Liver (tissue), 9 donors: ENCODE results near the gene JAK1. TPM values are rescaled to one million over a fixed set of nuclear protein-coding genes. Genes with fewer than 3 reads are reported as not detected.

ENCODE experiments used
- DNase-seq: peaks from one replicate; pipeline ENCODE4 v3.0.0-alpha.2; 2017; ENCODE audit warnings: low spot score
- H3K27ac ChIP-seq, 2 donors: one replicate each; pipeline ENCODE4 v1.7.0; 2013; ENCODE audit warnings: inconsistent platforms in 2 of 2, low read length in 2 of 2, control low read depth in 1 of 2, low read depth in 1 of 2, mild to moderate bottlenecking in 1 of 2
- H3K27me3 ChIP-seq, 4 donors: one replicate each; pipeline versions ENCODE4 v1.6.1 to v1.7.0; 2013; ENCODE audit warnings: low read length in 3 of 4, inconsistent platforms in 1 of 4, mild to moderate bottlenecking in 1 of 4, moderate library complexity in 1 of 4; ENCODE audit not compliant: control insufficient read depth in 4 of 4, insufficient read depth in 4 of 4
- H3K36me3 ChIP-seq, 4 donors: one replicate each; pipeline versions ENCODE4 v1.6.1 to v1.7.0; 2013; ENCODE audit warnings: low read length in 3 of 4, mild to moderate bottlenecking in 3 of 4, low read depth in 1 of 4, moderate library complexity in 1 of 4; ENCODE audit not compliant: control insufficient read depth in 4 of 4, insufficient read depth in 3 of 4
- H3K4me1 ChIP-seq, 4 donors: one replicate each; pipeline versions ENCODE4 v1.6.1 to v1.7.0; 2013; ENCODE audit warnings: low read length in 3 of 4, mild to moderate bottlenecking in 3 of 4, moderate library complexity in 1 of 4; ENCODE audit not compliant: control insufficient read depth in 4 of 4, insufficient read depth in 4 of 4
- H3K4me3 ChIP-seq, 3 donors: one replicate each; pipeline versions ENCODE4 v1.6.1 to v1.7.0; 2013; ENCODE audit warnings: low read length in 3 of 3, control low read depth in 1 of 3, low read depth in 1 of 3, mild to moderate bottlenecking in 1 of 3
- H3K9ac ChIP-seq, 2 donors: one replicate each; pipeline ENCODE4 v1.7.0; 2013; ENCODE audit warnings: low read length in 2 of 2, mild to moderate bottlenecking in 2 of 2, moderate library complexity in 2 of 2, control low read depth in 1 of 2, low read depth in 1 of 2
- H3K9me3 ChIP-seq, 4 donors: one replicate each; pipeline versions ENCODE4 v1.6.1 to v1.7.0; 2013; ENCODE audit warnings: low read length in 3 of 4; ENCODE audit not compliant: control insufficient read depth in 4 of 4
- ATF3 ChIP-seq: IDR thresholded peaks from 2 replicates; pipeline ENCODE4 v1.6.1; 2016; ENCODE audit warnings: antibody characterized with exemption
- EGR1 ChIP-seq, 2 donors: IDR thresholded peaks; 2 replicates each; pipeline ENCODE4 v1.6.1; 2016 to 2018; ENCODE audit warnings: antibody characterized with exemption in 2 of 2, low read depth in 2 of 2
- FOXA1 ChIP-seq: IDR thresholded peaks from 2 replicates; pipeline ENCODE4 v1.6.1; 2016; ENCODE audit warnings: antibody characterized with exemption
- FOXA2 ChIP-seq: IDR thresholded peaks from 2 replicates; pipeline ENCODE4 v1.6.1; 2016; ENCODE audit warnings: antibody characterized with exemption
- GABPA ChIP-seq, 2 donors: IDR thresholded peaks in 1 of 2; conservative IDR thresholded peaks in 1 of 2; 2 replicates each; pipeline ENCODE4 v1.6.1; 2016; ENCODE audit warnings: antibody characterized with exemption in 2 of 2, mild to moderate bottlenecking in 1 of 2, moderate library complexity in 1 of 2
- HNF4G ChIP-seq: IDR thresholded peaks from 2 replicates; pipeline ENCODE4 v1.6.1; 2016; ENCODE audit warnings: antibody characterized with exemption
- JUND ChIP-seq, 2 donors: IDR thresholded peaks; 2 replicates each; pipeline ENCODE4 v1.6.1; 2016; ENCODE audit warnings: antibody characterized with exemption in 2 of 2
- MAX ChIP-seq: IDR thresholded peaks from 2 replicates; pipeline ENCODE4 v1.6.1; 2016; ENCODE audit warnings: antibody characterized with exemption
- NR2F2 ChIP-seq: IDR thresholded peaks from 2 replicates; pipeline ENCODE4 v1.6.1; 2016; ENCODE audit warnings: antibody characterized with exemption
- RAD21 ChIP-seq, 2 donors: IDR thresholded peaks; 2 replicates each; pipeline ENCODE4 v1.6.1; 2016; ENCODE audit warnings: antibody characterized with exemption in 2 of 2, mild to moderate bottlenecking in 2 of 2
- REST ChIP-seq: IDR thresholded peaks from 2 replicates; pipeline ENCODE4 v1.6.1; 2016; ENCODE audit warnings: antibody characterized with exemption, mild to moderate bottlenecking
- SP1 ChIP-seq: IDR thresholded peaks from 2 replicates; pipeline ENCODE4 v1.6.1; 2018; ENCODE audit warnings: antibody characterized with exemption, mild to moderate bottlenecking
- TAF1 ChIP-seq: conservative IDR thresholded peaks from 2 replicates; pipeline ENCODE4 v1.6.1; 2016; ENCODE audit warnings: antibody characterized with exemption, mild to moderate bottlenecking
- YY1 ChIP-seq: IDR thresholded peaks from 2 replicates; pipeline ENCODE4 v1.6.1; 2016; ENCODE audit warnings: antibody characterized with exemption, mild to moderate bottlenecking
- ZBTB33 ChIP-seq: IDR thresholded peaks from 2 replicates; pipeline ENCODE4 v1.6.1; 2016; ENCODE audit warnings: antibody characterized with exemption
- WGBS: extraction: QIAGEN DNeasy Blood & Tissue Kit; methylation state at CpG from one replicate; pipeline ENCODE4 v1.1.7; 2013; 5-methylcytosine and 5-hydroxymethylcytosine counted together
- polyA plus RNA-seq, 2 donors: library from polyadenylated mRNA; stranded (reverse) in 1 of 2; unstranded in 1 of 2; fragments of 200-250 nt in 1 of 2; fragments of >200 nt in 1 of 2; fragmentation: Nextera tagmentation in 1 of 2; extraction: Ambion mirVana in 1 of 2; gene quantifications; one replicate each; pipeline versions ENCODE4 v1.2.1 to v1.2.3, GENCODE V29; 2013 to 2015
- total RNA-seq, 2 donors: library from RNA; depleted of rRNA; stranded (reverse); fragments of >200 nt; gene quantifications; one replicate each; pipeline ENCODE4 v1.2.3, GENCODE V29; 2014
- donor health status: healthy.
- donor health status: healthy.
- donor health status: healthy.
- donor health status: healthy.
- donor health status: healthy.

Gene JAK1
- total and polyA plus RNA-seq, 4 donors, result 24.1 to 68.6 (median 34.5) TPM

- H3K9ac ChIP-seq, result no peak overlapping the region
- WGBS, result 94% methylated on average over 5 of the region's 5 CpGs
Observed at GRCh38 chr1:64975740-64976139, 9.4 kb upstream of the JAK1 start.

GRCh38 chr1:64975127-64975526 is 8.8 kb upstream of the JAK1 start:
- H3K36me3 ChIP-seq, result no peaks in the 10 kb centered on the region
- no peaks in the 10 kb centered on the region for H3K27me3 ChIP-seq
- no peak overlapping the region for H3K9ac ChIP-seq
- 74% methylated on average over 1 of the region's 1 CpG for WGBS
- no peak overlapping the region for H3K4me3 ChIP-seq
- DNase-seq, result no peak
- no peaks in the 10 kb centered on the region for H3K4me1 ChIP-seq
- no peaks in the 10 kb centered on the region for H3K9me3 ChIP-seq
- TF ChIP-seq ZBTB33, result no peak
- TF ChIP-seq ATF3, result no peak
- TF ChIP-seq MAX, result no peak
- TF ChIP-seq FOXA2, result no peak
- no peak overlapping the region for H3K27ac ChIP-seq

More at GRCh38 chr1:64975740-64976139, 9.4 kb upstream of the JAK1 start:
- DNase-seq, result no peak
- H3K4me3 ChIP-seq, result no peak overlapping the region
- TF ChIP-seq RAD21 (IDR thresholded peaks at IDR 0.05) (no peak), GABPA (IDR thresholded peaks at IDR 0.05 in 1 of 2, conservative IDR thresholded peaks at IDR 0.05 in 1 of 2) (no peak), SP1 (no peak), REST (no peak)
- no peaks in the 10 kb centered on the region for H3K9me3 ChIP-seq
- H3K27ac ChIP-seq, result no peak overlapping the region
- H3K27me3 ChIP-seq, result no peaks in the 10 kb centered on the region
- no peaks in the 10 kb centered on the region for H3K36me3 ChIP-seq
- H3K4me1 ChIP-seq, result no peaks in the 10 kb centered on the region

GRCh38 chr1:64974288-64974825 is 8.0 kb upstream of the JAK1 start:
- Histone ChIP-seq H3K36me3 (no peaks in the 10 kb centered on the region), H3K4me3 (no peak overlapping the region), H3K27ac (no peak overlapping the region), H3K27me3 (no peaks in the 10 kb centered on the region), H3K9ac (no peak overlapping the region), H3K4me1 (peaks cover 0 to 3% (median 2%) of the 10 kb centered on the region in 4 donors), H3K9me3 (no peaks in the 10 kb centered on the region)
- WGBS, result 89% methylated on average over 2 of the region's 2 CpGs
- no peak for DNase-seq
- TF ChIP-seq ZBTB33, result no peak
- TF ChIP-seq NR2F2, result no peak
- no peak for TF ChIP-seq HNF4G
- TF ChIP-seq ATF3, result no peak
- no peak for TF ChIP-seq SP1
- TF ChIP-seq YY1, result no peak
- TF ChIP-seq REST, result no peak
- no peak for TF ChIP-seq GABPA (IDR thresholded peaks at IDR 0.05 in 1 of 2, conservative IDR thresholded peaks at IDR 0.05 in 1 of 2)
- no peak for TF ChIP-seq EGR1 (IDR thresholded peaks at IDR 0.05; ENCODE audit: low read depth in 2 of 2)
- TF ChIP-seq TAF1, result no peak
- no peak for TF ChIP-seq FOXA1
- TF ChIP-seq RAD21 (IDR thresholded peaks at IDR 0.05), result no peak
- no peak for TF ChIP-seq FOXA2
- TF ChIP-seq JUND (IDR thresholded peaks at IDR 0.05), result no peak
